A549 treated with GW870086 at 1 μM for 4 hours (cell line): ENCODE results near the gene OR13D1. TPM values are rescaled to one million over a fixed set of nuclear protein-coding genes. Genes with fewer than 3 reads are reported as not detected.

Experiments used
- total RNA-seq: library from RNA; stranded (reverse); fragments of 200-300 nt; extraction: Qiagen RNA extraction; gene quantifications from 5 replicates; pipeline ENCODE4 v1.2.3, GENCODE V29; 2022; ENCODE audit warnings: low read depth

Gene OR13D1
- total RNA-seq, result not detected in 5 replicates

DNA sequence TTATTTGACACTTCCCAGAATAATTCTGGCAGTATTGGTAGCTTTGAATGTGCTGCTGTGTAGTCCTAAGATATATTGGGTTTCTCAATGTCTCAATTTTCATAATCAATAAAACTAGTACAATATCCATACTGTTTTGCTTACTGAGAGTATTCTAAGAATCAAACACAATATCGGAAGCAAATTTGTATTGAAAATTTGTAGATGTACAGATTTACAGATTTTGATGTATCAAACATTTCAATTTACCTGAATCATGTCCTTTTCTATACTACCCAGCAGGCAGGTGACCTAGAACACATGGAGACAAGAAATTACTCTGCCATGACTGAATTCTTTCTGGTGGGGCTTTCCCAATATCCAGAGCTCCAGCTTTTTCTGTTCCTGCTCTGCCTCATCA, at the start of gene OR13D1:
OR13D1 (plus strand) TSS at position 301 of the 400 bp plus-strand sequence; CDS start at position 301, 0 bp downstream.

Other genes with a start within 250 kb of the OR13D1 start
- gene OR13F1, start 190.3 kb upstream of the OR13D1 start, total RNA-seq, result not detected in 5 replicates
- not detected in 5 replicates for gene OR13C4, start 167.3 kb upstream of the OR13D1 start, total RNA-seq
- not detected in 5 replicates for gene OR13C3, start 157.7 kb upstream of the OR13D1 start, total RNA-seq
- gene OR13C8, start 125.3 kb upstream of the OR13D1 start, total RNA-seq, result not detected in 5 replicates
- not detected in 5 replicates for gene OR13C5, start 95.1 kb upstream of the OR13D1 start, total RNA-seq
- not detected in 5 replicates for gene OR13C2, start 88.9 kb upstream of the OR13D1 start, total RNA-seq
- not detected in 5 replicates for gene OR13C9, start 76.3 kb upstream of the OR13D1 start, total RNA-seq
- 10.2 to 15.7 TPM (median 13.9 TPM) in 5 replicates for gene NIPSNAP3A, start 53.2 kb downstream of the OR13D1 start, total RNA-seq
- 0.48 to 0.73 TPM (median 0.59 TPM) in 5 replicates for gene NIPSNAP3B, start 69.6 kb downstream of the OR13D1 start, total RNA-seq
- 2.6 to 4.4 TPM (median 4.0 TPM) in 5 replicates for gene ABCA1, start 233.6 kb downstream of the OR13D1 start, total RNA-seq